Measurements from ENCODE around the gene SMURF2. TPM values are rescaled to one million over a fixed set of nuclear protein-coding genes. Genes with fewer than 3 reads are reported as not detected.
"Not testable (repeated sequence)": the region's sequence is repeated elsewhere in the genome, so short reads cannot be mapped to it uniquely, and the experiment has no call there.

Gene SMURF2
- total and polyA plus RNA-seq, 9 of the 15 experiments (the other 6 are each of a cell fraction or from before 2014, with no cell fraction given): 3.8 to 22.0 (median 14.8) TPM

DNA sequence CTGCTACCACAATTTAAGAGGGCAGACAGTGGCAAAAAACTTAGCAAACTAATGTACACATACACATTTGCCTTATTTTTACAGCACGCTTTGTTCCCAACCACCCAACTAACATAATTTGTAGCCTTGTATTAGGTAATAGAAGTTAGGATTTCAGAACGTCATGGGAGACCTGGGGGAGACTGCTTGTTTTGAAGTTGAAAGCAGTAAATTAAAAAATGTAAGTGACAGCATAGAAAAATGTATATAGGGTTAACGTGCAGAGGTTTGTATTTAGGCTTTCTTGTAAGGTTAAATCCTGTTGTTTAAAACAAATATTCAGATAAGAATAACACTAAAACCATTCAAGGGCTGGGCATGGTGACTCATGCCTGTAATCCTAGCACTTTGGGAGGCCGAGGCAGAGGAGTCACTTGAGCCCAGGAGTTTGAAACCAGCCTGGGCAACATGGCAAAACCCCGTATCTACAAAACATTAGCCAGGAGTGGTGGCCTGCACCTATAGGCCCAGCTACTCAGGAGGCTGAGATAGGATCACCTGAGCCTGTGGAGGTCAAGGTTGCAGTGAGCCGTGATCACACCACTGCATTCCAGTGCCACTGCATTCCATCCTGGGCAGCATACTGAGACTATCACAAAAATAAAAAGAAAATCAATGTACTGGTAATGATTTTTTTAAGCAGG, 2.3 kb upstream of the SMURF2 start:
- FAIRE-seq; H3K27me3 ChIP-seq (ENCODE audit: control insufficient read depth in 2 of 2, insufficient read depth in 2 of 2, low read length in 2 of 2); H3K9me3 ChIP-seq (replicated peaks; ENCODE audit: control insufficient read depth, insufficient read depth, low read depth, low read length); H3K4me2 ChIP-seq (ENCODE audit: insufficient read depth, low read length); BruUV-seq (replicated peaks); H4K20me1 ChIP-seq (replicated peaks; ENCODE audit: control insufficient read depth, insufficient read depth, low read length); H3K9me1 ChIP-seq (ENCODE audit: control insufficient read depth, insufficient read depth, low read length); H2AFZ ChIP-seq (ENCODE audit: low read depth, low read length); H3K4me3 ChIP-seq; ATAC-seq; H3K9ac ChIP-seq (ENCODE audit: insufficient read depth in 1 of 2, low read depth in 2 of 2, low read length in 2 of 2); H3K27ac ChIP-seq (ENCODE audit: extremely low read depth, low read depth, low read length); H3K36me3 ChIP-seq (ENCODE audit: control insufficient read depth, insufficient read depth, low read length); CTCF ChIA-PET (ENCODE audit: low intra/inter-chr PET ratio); in situ Hi-C loops (cut with MboI); POLR2A ChIA-PET; TF ChIP-seq JUND (IDR thresholded peaks at IDR 0.05; ENCODE audit: borderline replicate concordance, low read depth, low read length): not testable (repeated sequence)
- intact Hi-C loops (cut with micrococcal nuclease): loop anchor here (5.0 kb wide), 1 partner anchor 73 kb away; no protein-coding TSS in a partner anchor
- peaks cover 7 to 11% of the 10 kb centered on the region in 2 experiments; a peak in 4 of 5 replicates for H3K4me1 ChIP-seq (replicated peaks in 1 of 2; ENCODE audit: control insufficient read depth in 2 of 2, insufficient read depth in 2 of 2, low read length in 2 of 2)
- TF ChIP-seq MEIS2 (IDR thresholded peaks at IDR 0.05; ENCODE audit: partially characterized antibody) (peak; percentile 4), JUND (tag; IDR thresholded peaks at IDR 0.05; ENCODE audit: borderline replicate concordance, low read depth, low read length) (peak; percentile 20; the same call in 1 of the 3 replicates)
- TF ChIP-seq, protein P1, sequence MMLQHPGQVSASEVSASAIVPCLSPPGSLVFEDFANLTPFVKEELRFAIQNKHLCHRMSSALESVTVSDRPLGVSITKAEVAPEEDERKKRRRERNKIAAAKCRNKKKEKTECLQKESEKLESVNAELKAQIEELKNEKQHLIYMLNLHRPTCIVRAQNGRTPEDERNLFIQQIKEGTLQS (IDR thresholded peaks at IDR 0.05): peak; percentile 29; the same call in 1 of the 2 replicates
- TF ChIP-seq, protein P1 (CRISPR knock-in tag; conservative IDR thresholded peaks at IDR 0.05): not testable (repeated sequence)
- WGBS (ENCODE audit: insufficient coverage, low coverage, missing lambda C conversion rate): 26% methylated on average over 6 of the region's 6 CpGs
- peak in 1 of 4 experiments; percentile 9 for DNase-seq (ENCODE audit: extremely low read depth in 1 of 4, low spot score in 3 of 4)
- H3K79me2 ChIP-seq (ENCODE audit: control insufficient read depth, insufficient read depth, low read length): peaks cover 20% of the 10 kb centered on the region; the same call in 2 of the 3 replicates

DNA sequence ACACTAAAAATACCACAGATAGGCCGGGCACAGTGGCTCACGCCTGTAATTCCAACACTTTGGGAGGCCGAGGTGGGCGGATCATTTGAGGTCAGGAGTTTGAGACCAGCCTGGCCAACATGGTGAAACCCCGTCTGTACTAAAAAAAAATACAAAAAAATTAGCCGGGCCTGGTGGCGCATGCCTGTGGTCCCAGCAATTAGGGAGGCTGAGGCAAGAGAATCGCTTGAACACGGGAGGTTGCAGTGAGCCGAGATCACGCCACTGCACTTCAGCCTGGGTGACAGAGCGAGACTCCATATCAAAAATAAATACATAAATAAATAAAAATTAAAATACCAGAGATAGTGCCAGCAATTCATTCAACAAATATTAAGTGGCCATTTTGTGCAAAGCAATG, 1.7 kb upstream of the SMURF2 start:
- peaks cover 24% of the 10 kb centered on the region for H3K79me2 ChIP-seq (ENCODE audit: control insufficient read depth, insufficient read depth, low read length)
- FAIRE-seq; H3K9me3 ChIP-seq (replicated peaks; ENCODE audit: control insufficient read depth, insufficient read depth, low read depth, low read length); H3K4me3 ChIP-seq; CTCF ChIA-PET (ENCODE audit: low intra/inter-chr PET ratio); H3K9me1 ChIP-seq (ENCODE audit: control insufficient read depth, insufficient read depth, low read length); H3K9ac ChIP-seq (ENCODE audit: insufficient read depth in 1 of 2, low read depth in 2 of 2, low read length in 2 of 2); H3K36me3 ChIP-seq (ENCODE audit: control insufficient read depth, insufficient read depth, low read length); in situ Hi-C loops (cut with MboI); H3K4me2 ChIP-seq (ENCODE audit: insufficient read depth, low read length); H3K27ac ChIP-seq (ENCODE audit: extremely low read depth, low read depth, low read length); DNase-seq (ENCODE audit: extremely low read depth in 1 of 4, low spot score in 3 of 4); ATAC-seq; H2AFZ ChIP-seq (ENCODE audit: low read depth, low read length); BruUV-seq (replicated peaks); H4K20me1 ChIP-seq (replicated peaks; ENCODE audit: control insufficient read depth, insufficient read depth, low read length); H3K27me3 ChIP-seq (ENCODE audit: control insufficient read depth in 2 of 2, insufficient read depth in 2 of 2, low read length in 2 of 2); POLR2A ChIA-PET: not testable (repeated sequence)
- 85% methylated on average over 11 of the region's 12 CpGs for WGBS (ENCODE audit: insufficient coverage, low coverage, missing lambda C conversion rate)
- peaks cover 7 to 11% of the 10 kb centered on the region in 2 experiments; a peak in 4 of 5 replicates for H3K4me1 ChIP-seq (replicated peaks in 1 of 2; ENCODE audit: control insufficient read depth in 2 of 2, insufficient read depth in 2 of 2, low read length in 2 of 2)
- intact Hi-C loops (cut with micrococcal nuclease): loop anchor here (5.0 kb wide), 1 partner anchor 73 kb away; no protein-coding TSS in a partner anchor

All from K562 (cell line).